NCI-H1092 (cell line): Measurements from ENCODE around the gene RSRP1.
"Not testable (repeated sequence)": the region's sequence is repeated elsewhere in the genome, so short reads cannot be mapped to it uniquely, and the experiment has no call there.

Source experiments
- DNase-seq: peaks from one replicate; lab custom pipeline; 2025; lab: John Stamatoyannopoulos, UW

The RSRP1 gene

DNA sequence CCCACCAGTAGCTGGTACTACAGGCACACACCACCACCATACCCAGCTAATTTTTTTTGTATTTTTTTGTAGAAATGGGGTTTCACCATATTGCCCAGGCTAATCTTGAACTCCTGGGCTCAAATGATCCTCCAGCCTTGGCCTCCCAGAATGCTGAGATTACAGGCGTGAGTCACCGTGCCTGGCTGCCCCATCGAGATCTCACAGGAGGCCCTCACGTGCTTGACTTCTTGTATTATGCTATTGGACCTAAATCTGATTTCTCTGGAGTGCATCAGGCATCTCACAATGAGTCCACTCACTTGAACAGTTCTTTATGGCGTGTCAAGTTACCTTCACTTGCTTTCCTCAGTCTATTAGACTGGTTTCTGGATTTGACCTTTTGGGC, 9.3 kb upstream of the RSRP1 start:
- DNase-seq = no peak

DNA sequence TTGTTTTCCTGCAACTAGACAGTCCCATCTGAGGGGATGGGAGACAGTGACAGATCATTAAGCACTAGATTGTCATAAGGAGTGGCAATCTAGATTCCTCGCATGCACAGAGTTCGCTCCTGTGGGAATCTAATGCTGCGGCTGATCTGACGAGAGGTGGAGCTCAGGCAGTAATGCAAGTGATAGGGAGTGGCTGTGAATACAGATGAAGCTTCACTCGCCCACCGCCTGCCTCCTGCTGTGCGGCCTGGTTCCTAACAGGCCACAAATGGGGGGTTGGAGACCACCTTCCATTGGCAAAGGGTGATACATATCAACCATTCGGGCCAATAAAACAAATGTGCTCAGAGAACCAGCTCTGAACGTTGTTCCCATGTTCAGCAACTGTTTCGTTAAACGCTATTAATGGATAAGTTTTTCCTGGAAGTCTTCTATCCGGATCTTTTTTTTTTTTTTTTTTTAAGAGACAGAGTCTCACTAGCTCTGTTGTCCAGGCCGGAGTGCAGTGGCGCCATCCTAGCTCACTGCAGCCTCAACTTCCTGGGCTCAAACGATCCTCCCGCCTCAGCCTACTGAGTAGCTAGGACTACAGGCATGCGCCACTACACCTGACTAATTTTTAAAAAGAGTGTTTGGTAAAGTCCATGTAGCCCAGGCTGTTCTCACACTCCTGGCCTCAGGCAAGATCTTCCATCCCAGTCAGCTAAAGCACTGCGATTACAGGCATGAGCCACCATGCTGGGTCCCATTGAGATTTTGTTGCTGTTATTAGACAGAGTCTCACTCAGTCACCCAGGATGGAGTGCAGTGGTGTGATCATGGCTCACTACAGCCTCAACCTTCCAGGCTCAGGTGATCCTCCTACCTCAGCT, 8.7 kb upstream of the RSRP1 start:
- DNase-seq = no peak

DNA sequence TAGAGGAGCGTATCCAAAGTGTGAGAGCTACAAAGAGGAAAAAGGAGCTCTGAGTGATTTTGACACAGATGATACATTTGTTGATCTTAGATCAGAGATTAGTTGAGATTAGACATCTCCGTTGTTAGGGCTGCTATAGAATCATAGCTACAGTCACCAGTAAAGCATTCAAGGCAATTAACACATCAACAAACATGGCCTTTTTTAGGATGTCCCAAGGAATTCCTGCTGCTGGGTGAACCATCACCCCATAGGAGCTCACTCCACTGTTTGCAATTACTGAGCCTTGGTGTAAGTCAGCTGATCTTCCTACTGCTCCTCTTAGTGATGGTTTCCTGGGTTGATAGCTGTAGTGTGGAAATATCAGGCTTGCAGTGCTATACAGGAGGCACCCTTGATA, 6.7 kb upstream of the RSRP1 start:
- DNase-seq = no peak

DNA sequence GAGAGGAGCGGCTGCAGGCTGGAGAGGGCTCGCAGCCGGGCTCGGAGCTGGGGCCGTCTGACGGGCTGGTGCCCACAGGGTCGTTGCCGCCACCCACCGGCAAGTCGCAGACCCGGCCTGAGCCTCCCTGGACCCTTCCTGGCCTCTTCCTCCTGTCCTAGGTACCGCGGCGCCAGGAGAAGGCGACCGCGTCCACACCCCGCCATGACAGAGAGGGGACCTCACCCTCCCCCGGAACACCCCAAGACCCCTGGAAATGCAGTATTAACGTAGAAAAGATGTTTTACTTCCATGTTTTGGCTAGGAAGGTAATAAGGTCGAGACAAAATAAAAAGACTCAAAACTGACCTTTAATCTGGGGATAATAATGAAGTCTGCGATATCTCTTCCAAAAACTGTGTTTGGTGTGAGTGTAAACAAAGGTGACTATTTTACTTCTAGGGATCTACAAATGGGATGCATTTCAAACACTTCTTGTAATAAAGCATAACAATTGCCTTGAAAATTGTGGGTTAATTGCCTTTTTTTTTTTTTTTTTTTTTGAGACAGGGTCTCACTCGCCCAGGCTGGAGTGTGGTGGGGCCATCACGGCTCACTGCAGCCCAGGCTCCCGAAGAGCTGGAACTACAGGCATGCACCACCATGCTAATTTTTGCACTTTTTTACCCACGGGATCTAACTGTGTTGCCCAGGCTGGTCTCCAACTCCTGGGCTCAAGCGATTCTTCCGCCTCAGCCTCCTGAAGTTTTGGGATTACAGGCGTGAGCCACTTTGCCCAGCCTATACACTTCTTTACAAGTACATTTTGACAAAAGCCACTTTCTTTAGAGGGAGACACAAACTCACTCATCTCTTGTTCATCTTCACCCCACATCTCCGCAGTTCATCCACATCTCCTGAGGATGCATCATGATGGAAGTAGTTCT, 838 bp upstream of the RSRP1 start:
- DNase-seq = no peak

- DNase-seq = peak; percentile 47
These were observed 642 bp downstream of the RSRP1 start for GRCh38 chr1:25246600-25247023.

DNA sequence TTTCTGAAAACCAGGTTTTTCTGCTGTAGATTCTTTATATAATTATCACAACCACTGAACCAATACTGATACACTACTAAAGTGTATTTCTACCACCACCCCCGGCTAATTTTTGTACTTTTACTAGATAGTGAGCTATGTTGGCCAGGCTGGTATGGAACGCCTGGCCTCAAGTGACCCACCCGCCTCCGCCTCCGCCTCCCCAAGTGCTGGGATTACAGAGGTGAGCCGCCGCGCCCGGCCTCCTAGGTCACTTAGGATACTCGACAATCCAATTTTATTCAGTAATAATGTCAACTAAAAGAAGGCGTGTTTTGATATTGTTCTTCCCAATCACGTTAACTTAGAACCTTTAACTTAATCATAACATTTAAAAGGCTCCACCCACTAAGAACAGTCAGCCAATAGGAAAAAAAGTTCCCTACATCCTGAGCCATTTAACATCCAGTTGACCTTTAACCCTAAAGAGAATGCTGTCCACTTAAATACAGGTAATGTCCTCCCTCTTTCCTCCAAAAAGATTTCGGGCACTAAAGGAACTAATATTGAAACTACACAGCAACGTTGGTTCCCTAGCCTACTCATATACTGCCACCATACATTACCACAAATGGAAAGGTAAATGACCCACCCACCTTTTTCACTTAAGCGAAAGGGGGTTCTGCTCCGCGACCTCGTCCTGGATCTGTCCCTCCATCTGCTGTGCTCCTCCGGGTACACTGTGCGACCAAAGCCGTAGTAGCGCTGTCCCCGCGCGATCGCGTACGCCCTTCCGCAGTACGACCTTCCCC, 1.2 kb downstream of the RSRP1 start:
- no peak for DNase-seq

DNA sequence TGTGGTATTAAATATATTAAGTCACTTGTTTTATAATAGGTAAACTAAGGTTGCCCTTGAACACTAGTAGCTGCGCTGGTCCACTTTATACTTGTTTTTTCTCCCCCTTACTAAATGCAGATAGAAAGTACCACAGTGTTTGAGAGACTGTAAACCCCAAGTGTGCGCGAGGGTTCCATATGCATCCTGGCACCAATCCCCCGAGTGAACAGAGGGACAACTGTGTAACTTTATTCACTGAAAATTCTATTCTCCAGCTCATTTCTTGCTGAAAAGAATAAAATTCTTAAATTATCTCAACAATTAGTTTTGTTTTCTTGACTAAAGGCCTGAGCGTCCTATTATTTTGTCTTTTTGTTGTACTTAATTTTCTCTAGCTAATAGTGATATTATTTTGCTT, 1.9 kb downstream of the RSRP1 start:
- DNase-seq = no peak

- DNase-seq = no peak
These were observed 3.3 kb downstream of the RSRP1 start for GRCh38 chr1:25243907-25244306.

DNA sequence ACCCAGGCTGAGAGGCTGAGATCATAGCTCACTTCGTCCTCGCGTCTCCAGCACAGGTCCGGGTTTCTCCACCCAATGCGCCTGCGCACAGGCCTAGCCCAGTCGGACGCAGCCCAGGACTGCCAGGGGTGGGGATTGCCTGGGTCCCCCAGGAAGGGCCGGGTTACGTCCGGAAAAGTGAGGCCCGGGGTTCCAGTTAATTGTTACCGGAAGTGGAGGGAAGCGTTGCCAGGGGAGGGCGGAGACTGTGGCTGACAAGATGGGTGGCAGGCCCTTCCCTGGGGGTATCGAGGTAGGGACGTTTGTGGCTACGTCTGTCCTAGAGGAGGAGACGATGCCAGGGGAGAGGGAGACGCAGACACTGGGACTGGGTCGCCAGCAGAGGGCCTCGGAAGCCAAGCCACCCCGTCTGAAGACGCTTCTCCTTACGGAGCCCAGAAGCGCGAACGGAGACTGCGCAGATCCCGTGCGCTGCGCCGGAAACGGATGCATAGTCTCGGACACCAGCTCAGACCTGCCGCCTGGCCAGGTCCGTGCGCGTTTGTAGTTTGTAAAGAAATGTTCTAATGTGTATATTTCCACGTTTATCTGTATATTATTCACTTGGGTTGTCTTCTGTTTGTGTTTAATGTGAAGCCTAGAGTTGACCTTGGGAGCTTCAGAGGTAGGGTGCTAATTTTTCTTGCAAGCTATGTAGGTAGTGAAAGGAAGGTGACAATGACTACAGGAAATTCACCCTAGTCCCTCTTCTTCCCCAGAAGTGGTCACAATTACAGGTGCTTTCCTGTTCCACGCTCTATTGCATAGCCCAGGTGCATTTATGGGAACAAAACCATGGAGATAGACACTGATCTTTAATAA, 7.3 kb downstream of the RSRP1 start:
- DNase-seq = peak; percentile 96

DNA sequence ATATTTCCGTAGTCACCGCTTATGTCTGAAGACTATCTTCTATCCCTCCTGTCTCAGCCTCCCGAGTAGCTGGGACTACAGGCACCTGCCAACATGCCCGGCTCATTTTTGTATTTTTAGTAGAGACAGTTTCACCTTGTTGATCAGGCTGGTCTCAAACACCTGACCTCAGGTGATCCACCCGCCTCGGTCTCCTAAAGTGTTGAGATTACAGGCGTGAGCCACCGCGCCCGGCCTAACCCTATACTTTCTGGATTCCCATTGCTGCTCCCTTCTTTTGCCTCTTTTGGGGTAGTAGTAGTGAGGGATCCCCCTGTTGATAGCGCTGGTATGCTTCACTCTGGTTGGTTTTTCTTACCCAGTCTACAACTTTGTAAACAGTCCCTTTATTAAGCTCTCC, 9.2 kb downstream of the RSRP1 start:
- no peak for DNase-seq

- DNase-seq = not testable (repeated sequence)
These were observed 11.0 kb downstream of the RSRP1 start for GRCh38 chr1:25236261-25236660.

DNA sequence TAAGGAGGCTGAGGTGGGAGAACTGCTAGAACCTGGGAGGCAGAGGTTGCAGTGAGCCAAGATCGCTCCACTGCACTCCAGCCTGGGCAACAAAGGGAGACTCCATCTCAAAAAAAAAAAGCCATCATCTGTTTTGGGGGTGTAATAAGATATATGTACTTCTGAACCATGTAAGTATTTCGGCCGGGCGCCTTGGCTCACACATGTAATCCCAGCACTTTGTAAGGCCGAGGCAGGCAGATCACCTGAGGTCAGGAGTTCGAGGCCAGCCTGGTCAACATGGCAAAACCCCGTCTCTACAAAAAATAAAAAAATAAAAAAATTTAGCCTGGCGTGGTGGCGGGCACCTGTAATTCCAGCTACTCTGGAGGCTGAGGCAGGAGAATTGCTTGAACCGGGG, 11.8 kb downstream of the RSRP1 start:
- DNase-seq = not testable (repeated sequence)

- DNase-seq = peak; percentile 21
These were observed 14.1 kb downstream of the RSRP1 start for GRCh38 chr1:25232866-25233784.

GRCh38 chr1:25232027-25232865, 15.0 kb downstream of the RSRP1 start, which contains the start of gene SYF2:
SYF2 (minus strand) TSS chr1:25232502; CDS start chr1:25232467, 35 bp downstream.
- peak; percentile 96 for DNase-seq

DNA sequence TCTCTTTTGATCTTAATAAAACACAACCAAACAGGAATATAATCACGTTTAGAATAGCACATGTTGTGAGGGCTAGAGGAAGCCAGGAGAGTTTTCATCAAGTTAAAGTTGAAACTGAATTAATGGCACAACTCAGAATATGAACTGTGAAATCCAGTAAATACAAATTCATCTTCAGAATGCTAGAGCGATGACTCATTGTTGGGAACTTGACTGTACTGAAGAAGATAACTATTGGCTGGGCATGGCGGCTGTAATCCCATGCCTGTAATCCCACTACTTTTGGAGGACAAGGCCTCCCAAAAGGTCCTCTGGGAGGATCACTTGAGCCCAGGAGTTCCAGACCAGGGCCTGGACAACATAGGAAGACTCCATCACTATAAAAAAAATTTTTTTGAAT, 23.8 kb downstream of the RSRP1 start:
- no peak for DNase-seq

- DNase-seq = no peak
These were observed 24.6 kb downstream of the RSRP1 start for GRCh38 chr1:25222606-25223005.

DNA sequence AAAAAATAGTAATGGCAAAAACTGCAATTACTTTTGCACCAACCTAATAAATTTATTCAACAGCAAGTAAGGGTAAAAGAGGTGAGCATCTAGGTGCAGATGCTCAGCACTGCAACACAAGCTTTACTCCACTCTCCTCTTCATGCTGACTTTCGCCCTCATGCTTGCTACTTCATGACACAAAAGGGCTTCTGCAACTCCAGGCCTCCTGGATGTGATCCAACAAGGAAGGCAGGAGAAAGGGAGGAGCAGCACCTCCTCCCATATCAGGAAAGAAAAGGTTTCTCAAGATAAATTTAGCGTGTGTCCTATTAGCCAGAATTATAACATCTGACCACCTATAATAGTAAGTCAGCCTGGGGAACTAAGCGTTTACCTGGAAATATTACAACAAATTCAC, 26.6 kb downstream of the RSRP1 start:
- no peak for DNase-seq

DNA sequence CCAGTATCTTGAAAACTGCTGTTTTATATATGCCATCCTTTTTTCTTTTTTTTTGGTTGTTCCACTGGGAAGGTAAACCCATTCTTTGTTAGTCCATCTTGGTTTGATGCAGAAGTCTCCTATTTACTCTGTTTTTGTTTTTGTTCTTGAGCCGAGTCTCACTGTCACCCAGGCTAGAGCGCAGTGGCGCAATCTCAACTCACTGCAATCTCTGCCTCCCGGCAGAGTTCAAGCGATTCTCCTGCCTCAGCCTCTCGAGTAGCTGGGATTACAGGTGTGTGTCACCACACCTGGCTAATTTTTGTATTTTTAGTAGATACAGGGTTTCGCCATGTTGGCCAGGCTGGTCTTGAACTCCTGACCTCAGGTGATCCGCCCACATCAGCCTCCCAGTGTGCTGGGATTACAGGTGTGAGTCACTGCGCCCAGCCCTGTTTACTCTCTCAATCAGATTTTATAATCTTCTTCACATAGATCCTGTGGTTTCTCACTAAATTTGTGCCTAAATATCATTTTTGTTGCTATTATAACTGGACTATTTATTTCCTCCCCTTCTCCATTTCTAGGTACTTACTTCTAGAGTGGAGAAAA, 27.5 kb downstream of the RSRP1 start:
- no peak for DNase-seq
